ENCODE measurements around the gene CFAP54. TPM values are rescaled to one million over a fixed set of nuclear protein-coding genes. Genes with fewer than 3 reads are reported as not detected.

Gene CFAP54
- total RNA-seq, 6 donors from 2014 or later, result 0.66 to 48.8 (median 7.4) TPM

DNA sequence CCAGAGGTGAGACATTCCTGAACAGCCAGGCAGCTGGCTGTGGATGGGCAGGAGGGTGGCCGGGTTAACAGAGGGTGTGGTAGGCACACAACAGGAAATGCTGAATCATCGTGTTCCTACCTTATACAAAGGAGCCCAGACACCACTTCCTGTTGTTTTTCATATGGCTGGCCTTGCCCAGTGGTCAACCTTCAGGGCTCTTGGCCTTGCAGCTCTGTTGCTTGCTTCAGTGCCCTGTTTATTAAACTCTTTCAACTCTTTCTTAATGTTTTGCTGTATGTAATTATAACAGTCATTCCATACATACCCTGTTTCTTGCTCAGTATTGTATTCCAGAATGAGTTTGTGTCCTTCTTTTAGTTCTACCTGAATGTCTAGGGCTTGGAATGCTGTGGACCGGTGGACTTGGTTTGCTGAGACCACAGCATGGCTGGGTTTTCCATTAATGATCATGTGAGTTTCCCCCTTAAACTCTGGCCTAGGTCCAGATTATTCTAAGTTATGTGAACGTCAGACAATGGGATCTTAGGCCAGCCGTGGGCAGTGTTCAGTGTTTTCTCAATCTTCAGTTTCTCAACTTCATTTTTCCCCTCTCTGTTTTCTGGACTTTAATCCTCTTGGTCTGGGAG, 11.9 kb downstream of the CFAP54 start:
- TF ChIP-seq EP300 (IDR thresholded peaks at IDR 0.05) (peak in 2 of 4 donors; percentile 69 to 84), POLR2A (IDR thresholded peaks at IDR 0.05) (no peak), POLR2AphosphoS5 (IDR thresholded peaks at IDR 0.05) (peak; percentile 82 to 84)
- TF ChIP-seq, protein P1, sequence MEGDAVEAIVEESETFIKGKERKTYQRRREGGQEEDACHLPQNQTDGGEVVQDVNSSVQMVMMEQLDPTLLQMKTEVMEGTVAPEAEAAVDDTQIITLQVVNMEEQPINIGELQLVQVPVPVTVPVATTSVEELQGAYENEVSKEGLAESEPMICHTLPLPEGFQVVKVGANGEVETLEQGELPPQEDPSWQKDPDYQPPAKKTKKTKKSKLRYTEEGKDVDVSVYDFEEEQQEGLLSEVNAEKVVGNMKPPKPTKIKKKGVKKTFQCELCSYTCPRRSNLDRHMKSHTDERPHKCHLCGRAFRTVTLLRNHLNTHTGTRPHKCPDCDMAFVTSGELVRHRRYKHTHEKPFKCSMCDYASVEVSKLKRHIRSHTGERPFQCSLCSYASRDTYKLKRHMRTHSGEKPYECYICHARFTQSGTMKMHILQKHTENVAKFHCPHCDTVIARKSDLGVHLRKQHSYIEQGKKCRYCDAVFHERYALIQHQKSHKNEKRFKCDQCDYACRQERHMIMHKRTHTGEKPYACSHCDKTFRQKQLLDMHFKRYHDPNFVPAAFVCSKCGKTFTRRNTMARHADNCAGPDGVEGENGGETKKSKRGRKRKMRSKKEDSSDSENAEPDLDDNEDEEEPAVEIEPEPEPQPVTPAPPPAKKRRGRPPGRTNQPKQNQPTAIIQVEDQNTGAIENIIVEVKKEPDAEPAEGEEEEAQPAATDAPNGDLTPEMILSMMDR (IDR thresholded peaks at IDR 0.05), result no peak
- H3K4me1 ChIP-seq, result peaks cover 11 to 21% (median 16%) of the 10 kb centered on the region in 4 donors
- 16 to 33% methylated on average over 5 of the region's 5 CpGs for WGBS, 2 donors
- peak overlapping the region; percentile 70 to 92 (median 82) for H3K27ac ChIP-seq
- ATAC-seq (ENCODE audit: low FRiP score in 2 of 2) (peak; percentile 75 to 77), DNase-seq (peak in 1 of 2 donors; percentile 73)
- H3K4me3 ChIP-seq, result no peak overlapping the region
- H3K36me3 ChIP-seq, result no peaks in the 10 kb centered on the region
- H3K9me3 ChIP-seq, result no peaks in the 10 kb centered on the region
- no peaks in the 10 kb centered on the region for H3K27me3 ChIP-seq

DNA sequence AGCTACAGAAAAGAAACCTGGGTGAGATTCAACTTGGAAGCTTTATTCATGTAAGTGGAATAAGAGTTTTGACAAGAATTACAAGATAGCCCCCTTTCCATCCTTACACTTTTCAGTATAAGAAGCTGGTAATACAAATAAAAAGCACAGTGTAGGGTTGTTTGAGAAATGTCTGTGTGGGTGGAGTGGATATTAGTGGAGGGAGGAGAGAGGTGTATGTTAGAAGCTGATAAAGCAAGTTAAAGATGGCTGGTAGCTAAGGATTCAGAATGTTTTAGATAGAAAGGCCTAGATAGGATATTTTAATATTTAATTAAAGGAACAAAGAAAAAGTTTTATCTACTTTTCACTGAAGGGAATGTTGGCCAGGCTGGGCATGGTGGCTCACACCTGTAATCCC, 12.5 kb downstream of the CFAP54 start:
- H3K4me1 ChIP-seq, result peaks cover 11 to 21% (median 16%) of the 10 kb centered on the region in 4 donors
- H3K36me3 ChIP-seq, result no peaks in the 10 kb centered on the region
- H3K4me3 ChIP-seq, result no peak overlapping the region
- DNase-seq, result no peak
- H3K27me3 ChIP-seq, result no peaks in the 10 kb centered on the region
- H3K9me3 ChIP-seq, result no peaks in the 10 kb centered on the region
- ATAC-seq (ENCODE audit: low FRiP score in 2 of 2), result no peak
- H3K27ac ChIP-seq, result peak overlapping the region; percentile 70 to 92 (median 82)
- TF ChIP-seq EP300 (IDR thresholded peaks at IDR 0.05) (no peak), POLR2AphosphoS5 (IDR thresholded peaks at IDR 0.05) (no peak), POLR2A (IDR thresholded peaks at IDR 0.05) (no peak)
- TF ChIP-seq, protein P1 (IDR thresholded peaks at IDR 0.05), result no peak

DNA sequence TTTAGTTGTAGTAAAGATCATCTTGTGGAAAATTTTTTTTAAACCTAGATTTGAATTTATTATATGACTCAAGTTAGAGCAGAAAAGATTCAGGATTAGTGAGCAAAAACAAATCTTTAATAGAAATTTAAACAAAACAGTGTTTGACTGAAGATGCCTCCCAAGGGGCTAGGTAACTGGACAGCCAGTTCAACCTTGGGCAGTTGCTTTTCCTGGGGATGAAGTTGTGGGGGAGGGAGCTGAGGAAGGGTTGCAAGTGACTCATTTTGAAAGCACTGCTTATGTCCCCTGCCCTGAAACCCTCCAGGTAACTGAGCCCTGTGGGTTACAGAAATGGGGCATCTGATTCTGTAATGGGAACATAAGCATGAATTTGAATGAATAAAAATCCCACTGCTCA, 13.1 kb downstream of the CFAP54 start:
- ATAC-seq (ENCODE audit: low FRiP score in 2 of 2), result no peak
- no peak overlapping the region for H3K4me3 ChIP-seq
- no peak for DNase-seq
- TF ChIP-seq EP300 (IDR thresholded peaks at IDR 0.05), result no peak
- no peak for TF ChIP-seq POLR2A (IDR thresholded peaks at IDR 0.05)
- TF ChIP-seq, protein P1 (IDR thresholded peaks at IDR 0.05), result no peak
- TF ChIP-seq POLR2AphosphoS5 (IDR thresholded peaks at IDR 0.05), result no peak
- H3K4me1 ChIP-seq, result peaks cover 11 to 21% (median 16%) of the 10 kb centered on the region in 4 donors
- H3K36me3 ChIP-seq, result no peaks in the 10 kb centered on the region
- H3K9me3 ChIP-seq, result no peaks in the 10 kb centered on the region
- no peaks in the 10 kb centered on the region for H3K27me3 ChIP-seq
- peak overlapping the region; percentile 28 to 92 (median 56) for H3K27ac ChIP-seq

DNA sequence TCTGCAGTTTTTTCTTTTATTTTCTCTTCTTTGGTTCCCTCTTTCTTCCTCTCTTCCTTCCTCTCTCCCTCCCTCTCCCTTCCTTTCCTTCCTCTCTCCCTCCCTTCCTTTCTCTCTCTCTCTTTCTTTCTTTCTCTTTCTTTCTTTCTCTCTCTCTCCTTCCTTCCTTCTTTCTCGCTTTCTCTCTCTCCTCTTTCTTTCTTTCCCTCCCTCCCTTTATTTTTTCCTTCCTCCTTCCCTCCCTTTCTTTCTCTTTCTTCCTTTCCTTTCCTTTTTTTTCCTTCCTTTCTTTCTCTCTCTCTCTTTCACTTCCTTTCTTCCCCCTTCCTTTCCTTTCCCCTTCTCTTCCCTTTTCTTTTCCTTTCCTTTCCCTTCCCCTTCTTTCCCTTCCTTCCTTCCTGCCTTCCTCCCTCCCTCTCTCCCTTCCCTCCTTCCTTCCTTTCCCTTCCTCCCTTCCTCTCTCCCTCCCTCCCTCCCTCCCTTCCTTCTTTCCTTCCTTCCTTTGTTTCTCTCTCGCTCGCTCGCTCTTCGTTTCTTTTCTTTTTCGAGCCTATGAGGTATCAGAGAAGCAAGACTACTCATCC, 13.7 kb downstream of the CFAP54 start:
- TF ChIP-seq, protein P1 (IDR thresholded peaks at IDR 0.05), result no peak
- no peak for TF ChIP-seq POLR2AphosphoS5 (IDR thresholded peaks at IDR 0.05)
- TF ChIP-seq EP300 (IDR thresholded peaks at IDR 0.05), result no peak
- no peak for TF ChIP-seq POLR2A (IDR thresholded peaks at IDR 0.05)
- peaks cover 11 to 21% (median 16%) of the 10 kb centered on the region in 4 donors for H3K4me1 ChIP-seq
- no peaks in the 10 kb centered on the region for H3K9me3 ChIP-seq
- 78 to 92% methylated on average over 5 to 6 of the region's 6 CpGs for WGBS, 2 donors
- H3K27me3 ChIP-seq, result no peaks in the 10 kb centered on the region
- DNase-seq (no peak), ATAC-seq (ENCODE audit: low FRiP score in 2 of 2) (no peak)
- no peak overlapping the region for H3K4me3 ChIP-seq
- H3K36me3 ChIP-seq, result no peaks in the 10 kb centered on the region
- H3K27ac ChIP-seq, result peak overlapping the region; percentile 28 to 92 (median 56)

DNA sequence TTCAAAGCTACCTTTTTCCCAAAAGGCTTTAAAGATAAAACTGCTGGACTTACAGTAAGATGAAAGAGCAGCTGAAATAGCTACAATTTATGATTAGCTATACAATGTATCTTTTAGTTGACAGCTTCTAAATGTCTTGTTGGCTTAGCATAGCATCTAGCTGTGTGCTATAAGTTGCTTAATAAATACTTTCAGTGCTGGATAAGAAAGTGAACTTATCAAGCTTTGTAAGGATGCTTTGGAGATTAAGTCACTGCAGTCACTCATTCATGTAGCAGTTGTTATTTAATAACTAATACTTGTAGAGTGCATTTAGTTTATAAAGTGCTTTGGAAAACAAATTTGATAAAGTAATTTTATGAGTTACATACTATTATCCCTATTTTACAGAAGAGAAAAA, 14.6 kb downstream of the CFAP54 start:
- DNase-seq, result no peak

More for the DNA sequence above, 14.6 kb downstream of the CFAP54 start:
- Histone ChIP-seq H3K9me3 (no peaks in the 10 kb centered on the region), H3K4me3 (no peak overlapping the region), H3K27me3 (no peaks in the 10 kb centered on the region), H3K4me1 (peaks cover 11 to 21% (median 16%) of the 10 kb centered on the region in 4 donors), H3K27ac (no peak overlapping the region), H3K36me3 (no peaks in the 10 kb centered on the region)
- ATAC-seq (ENCODE audit: low FRiP score in 2 of 2), result no peak
- no peak for TF ChIP-seq EP300 (IDR thresholded peaks at IDR 0.05)
- TF ChIP-seq POLR2A (IDR thresholded peaks at IDR 0.05), result no peak
- TF ChIP-seq, protein P1 (IDR thresholded peaks at IDR 0.05), result no peak
- no peak for TF ChIP-seq POLR2AphosphoS5 (IDR thresholded peaks at IDR 0.05)

All from upper lobe of left lung (tissue), 6 donors.